HUES6 (cell line): ENCODE results near the gene ARHGEF38.

Experiments used
- H3K27ac ChIP-seq: 2 replicates; pipeline ENCODE4 v1.7.0; 2013; ENCODE audit warnings: low read depth, mild to moderate bottlenecking, low read length, inconsistent platforms
- H3K27me3 ChIP-seq: 2 replicates; pipeline ENCODE4 v1.6.1; 2013; ENCODE audit warnings: low read length; ENCODE audit not compliant: control insufficient read depth, insufficient read depth
- H3K36me3 ChIP-seq: 2 replicates; pipeline ENCODE4 v1.6.1; 2013; ENCODE audit warnings: low read length; ENCODE audit not compliant: control insufficient read depth, insufficient read depth
- H3K4me1 ChIP-seq: 2 replicates; pipeline ENCODE4 v1.6.1; 2013; ENCODE audit warnings: low read length; ENCODE audit not compliant: control insufficient read depth, insufficient read depth
- H3K4me3 ChIP-seq: 2 replicates; pipeline ENCODE4 v1.5.1; 2013; ENCODE audit warnings: low read depth, low read length
- H3K9ac ChIP-seq: one replicate; pipeline ENCODE4 v1.6.1; 2013; ENCODE audit warnings: mild to moderate bottlenecking, low read length
- H3K9me3 ChIP-seq: 2 replicates; pipeline ENCODE4 v1.6.1; 2013; ENCODE audit warnings: low read depth, low read length; ENCODE audit not compliant: control insufficient read depth, insufficient read depth

The ARHGEF38 gene

DNA sequence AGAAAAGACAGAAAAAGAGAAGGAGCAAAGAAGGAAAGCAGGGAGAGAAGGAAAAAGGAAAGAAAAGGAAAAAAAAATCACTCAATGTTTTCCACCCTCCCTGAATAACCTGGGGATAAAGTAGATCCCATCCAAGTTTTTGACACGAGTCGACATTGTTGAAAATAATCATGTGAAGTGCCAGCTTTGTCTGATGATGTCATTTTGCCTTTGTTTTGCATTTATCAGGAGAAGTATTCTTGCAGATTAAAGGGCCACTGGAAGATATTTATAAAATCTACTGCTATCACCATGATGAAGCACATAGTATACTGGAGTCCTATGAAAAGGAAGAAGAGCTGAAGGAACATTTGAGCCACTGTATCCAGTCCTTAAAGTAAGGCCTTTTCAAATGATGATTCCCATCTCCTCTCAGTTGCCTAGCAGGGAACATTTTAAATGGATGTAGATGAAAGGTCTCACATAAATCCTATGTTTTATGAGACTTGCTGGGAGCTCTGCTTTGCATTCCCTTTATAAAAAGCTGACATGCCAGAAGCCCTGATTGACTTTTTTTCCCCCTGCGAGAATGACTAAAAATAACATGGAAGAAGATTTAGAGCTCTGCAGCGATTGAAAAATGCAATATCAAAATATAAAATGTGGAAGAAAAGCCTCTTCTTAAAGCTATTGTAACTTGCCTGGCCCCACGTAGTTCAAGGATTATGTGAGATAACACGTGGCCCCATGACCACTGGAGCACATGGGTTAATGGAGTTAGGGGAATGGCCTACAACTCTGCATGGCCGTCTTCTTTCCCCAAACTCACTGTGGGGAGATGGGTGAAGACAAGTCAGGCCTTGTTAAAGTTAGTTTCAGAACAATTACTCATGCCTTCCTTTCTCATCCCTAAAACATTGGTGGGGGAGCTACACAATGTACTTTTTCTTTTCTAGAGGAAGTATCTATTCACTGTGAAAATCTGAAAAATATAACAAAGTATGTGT lies 78.5 kb downstream of the ARHGEF38 start:
- no peaks in the 10 kb centered on the region for H3K9me3 ChIP-seq
- no peak overlapping the region for H3K4me3 ChIP-seq
- no peak overlapping the region for H3K9ac ChIP-seq
- H3K27me3 ChIP-seq: no peaks in the 10 kb centered on the region
- no peaks in the 10 kb centered on the region for H3K36me3 ChIP-seq
- H3K4me1 ChIP-seq: no peaks in the 10 kb centered on the region
- no peak overlapping the region for H3K27ac ChIP-seq

DNA sequence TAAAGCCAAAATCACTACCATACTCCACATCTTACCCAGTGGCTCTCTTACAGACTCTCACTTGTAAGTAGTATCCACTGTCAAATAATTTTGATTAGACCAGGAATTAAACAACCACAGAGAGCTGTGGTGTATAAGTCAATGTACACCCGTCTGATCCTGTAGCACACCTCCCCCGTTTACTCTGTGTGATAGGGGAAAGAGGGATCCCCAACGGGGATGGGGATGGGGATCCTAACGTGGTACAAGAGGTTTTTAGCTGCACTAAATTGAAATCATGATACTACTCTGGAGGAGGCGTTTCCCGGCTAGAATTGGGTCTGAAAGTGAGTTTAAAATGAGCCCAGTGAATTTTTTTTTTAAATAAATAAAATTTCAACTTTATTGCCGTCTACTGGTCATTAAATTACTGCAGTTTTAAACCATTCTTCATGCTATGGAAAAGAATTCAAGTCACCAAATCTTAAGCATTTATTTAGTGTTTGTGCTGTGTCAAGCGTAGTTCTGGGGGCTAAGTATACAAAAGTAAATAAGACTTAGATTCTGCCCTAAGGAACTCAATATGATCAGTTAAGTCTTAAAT lies 79.5 kb downstream of the ARHGEF38 start:
- no peak overlapping the region for H3K4me3 ChIP-seq
- H3K27ac ChIP-seq: no peak overlapping the region
- no peaks in the 10 kb centered on the region for H3K4me1 ChIP-seq
- no peak overlapping the region for H3K9ac ChIP-seq
- H3K27me3 ChIP-seq: no peaks in the 10 kb centered on the region
- H3K36me3 ChIP-seq: no peaks in the 10 kb centered on the region
- H3K9me3 ChIP-seq: no peaks in the 10 kb centered on the region

DNA sequence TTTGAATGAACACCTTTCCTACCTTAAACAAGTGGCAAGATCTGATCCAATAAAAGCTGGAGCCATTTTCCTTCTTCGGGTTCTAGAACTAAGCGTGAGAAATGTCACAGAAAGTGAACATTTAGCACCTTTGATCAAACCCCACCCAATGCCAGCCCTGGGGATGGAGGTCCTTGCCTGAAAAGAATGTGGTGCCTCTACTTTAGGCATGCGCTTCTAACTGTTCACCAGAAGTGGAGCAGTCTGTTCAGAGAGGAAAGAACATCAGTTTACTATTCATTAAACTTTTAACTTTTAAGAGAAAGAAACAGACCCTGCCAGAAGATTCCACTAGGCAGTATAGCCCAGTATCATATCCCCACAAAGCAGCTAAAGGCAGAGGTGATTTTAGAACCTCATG lies 80.2 kb downstream of the ARHGEF38 start:
- Histone ChIP-seq H3K4me3 (no peak overlapping the region), H3K27me3 (no peaks in the 10 kb centered on the region), H3K9me3 (no peaks in the 10 kb centered on the region), H3K27ac (no peak overlapping the region), H3K4me1 (peaks cover 4% of the 10 kb centered on the region), H3K9ac (no peak overlapping the region), H3K36me3 (no peaks in the 10 kb centered on the region)

DNA sequence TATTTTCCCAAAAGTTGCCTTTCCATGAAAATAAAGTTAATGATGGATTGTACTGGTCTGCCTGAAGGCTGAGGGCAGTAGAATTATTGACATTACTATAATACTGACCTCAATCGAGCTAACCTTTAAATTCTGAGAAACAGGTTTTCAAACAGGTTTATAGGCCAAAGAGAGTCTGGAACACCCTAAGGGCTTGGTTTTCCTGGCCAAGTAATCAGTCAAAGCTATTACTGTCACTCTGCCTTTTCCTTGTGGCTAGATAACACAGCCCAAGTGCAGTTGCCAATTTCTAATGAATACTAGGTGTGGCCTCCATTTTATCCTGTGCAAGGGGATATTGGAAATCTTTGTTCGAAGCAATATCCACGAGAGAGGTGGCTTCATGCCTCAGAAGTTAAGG lies 80.8 kb downstream of the ARHGEF38 start:
- no peaks in the 10 kb centered on the region for H3K36me3 ChIP-seq
- H3K9me3 ChIP-seq: no peaks in the 10 kb centered on the region
- H3K4me3 ChIP-seq: no peak overlapping the region
- H3K27ac ChIP-seq: no peak overlapping the region
- H3K9ac ChIP-seq: no peak overlapping the region
- peaks cover 9% of the 10 kb centered on the region for H3K4me1 ChIP-seq
- H3K27me3 ChIP-seq: no peaks in the 10 kb centered on the region

DNA sequence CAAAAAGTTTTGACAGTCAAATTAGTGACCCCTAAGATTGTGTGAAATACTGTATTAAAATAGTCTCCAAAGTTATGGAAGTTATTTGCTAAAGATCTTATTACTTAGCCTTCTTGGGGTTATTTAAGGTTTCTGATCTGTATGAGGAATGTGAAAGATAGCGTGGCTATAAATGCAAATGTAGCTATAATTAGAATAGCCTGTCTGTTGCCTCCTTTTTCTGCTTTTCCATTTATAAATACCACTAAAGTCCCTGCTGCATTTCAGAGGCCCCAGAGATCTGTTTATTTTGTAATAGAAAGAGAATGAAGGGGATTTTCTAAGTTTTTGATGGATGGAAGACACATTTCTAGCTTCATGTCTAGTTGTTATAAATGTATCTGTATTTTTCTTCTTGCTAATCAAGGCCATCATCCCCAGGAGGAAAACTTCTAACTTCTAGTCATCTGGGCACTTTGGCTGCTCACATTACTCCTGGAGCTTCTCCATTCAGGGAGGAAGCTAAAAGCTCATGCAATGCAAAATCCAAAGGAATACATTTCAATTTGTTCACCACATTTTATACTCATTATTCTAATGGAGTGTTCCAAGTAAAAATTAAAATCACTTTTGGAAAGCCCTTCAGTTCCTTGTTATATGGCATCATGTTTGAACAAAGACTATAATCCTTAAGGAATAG lies 82.1 kb downstream of the ARHGEF38 start:
- Histone ChIP-seq H3K4me1 (peaks cover 9% of the 10 kb centered on the region), H3K9ac (no peak overlapping the region), H3K4me3 (no peak overlapping the region), H3K27ac (no peak overlapping the region), H3K36me3 (no peaks in the 10 kb centered on the region), H3K27me3 (no peaks in the 10 kb centered on the region), H3K9me3 (no peaks in the 10 kb centered on the region)

DNA sequence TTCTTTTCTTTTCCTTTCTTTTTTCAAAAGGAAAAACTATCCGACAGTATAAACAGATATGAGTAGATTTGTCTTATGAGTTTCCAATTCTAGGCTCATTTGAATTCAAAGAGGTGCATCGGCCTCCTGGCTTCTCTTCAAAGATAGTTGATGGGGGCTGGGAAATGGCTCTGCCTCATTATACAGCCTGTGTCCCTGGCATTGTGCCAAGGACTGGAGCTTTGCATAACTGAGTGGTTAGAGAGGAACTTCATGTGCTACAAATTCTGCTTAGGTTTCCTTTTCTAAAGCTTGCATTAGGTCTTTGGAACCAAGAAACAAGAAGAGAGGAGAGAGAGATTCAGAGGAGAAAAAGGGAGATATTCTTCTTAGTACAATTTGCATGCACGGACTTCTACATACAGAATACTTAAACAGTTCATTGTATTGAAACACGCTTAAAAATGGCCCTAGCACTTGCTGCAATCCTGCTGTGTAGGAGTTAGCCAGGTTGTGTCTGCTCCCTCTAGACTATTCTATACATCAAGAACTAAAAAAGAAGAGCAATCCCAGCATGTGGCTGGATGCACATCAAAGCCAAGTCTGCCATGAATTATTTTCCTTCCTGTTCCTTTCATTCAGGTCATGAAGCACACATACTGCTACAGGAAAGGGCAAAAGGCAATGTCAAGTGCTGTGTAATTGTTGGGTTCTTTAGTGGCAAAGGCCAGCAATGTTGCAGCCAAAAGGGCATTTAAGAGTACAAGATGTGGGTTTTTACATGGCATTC lies 85.2 kb downstream of the ARHGEF38 start:
- Histone ChIP-seq H3K9ac (no peak overlapping the region), H3K4me3 (no peak overlapping the region), H3K36me3 (no peaks in the 10 kb centered on the region), H3K9me3 (no peaks in the 10 kb centered on the region), H3K27me3 (no peaks in the 10 kb centered on the region), H3K27ac (no peak overlapping the region), H3K4me1 (peaks cover 9% of the 10 kb centered on the region)

DNA sequence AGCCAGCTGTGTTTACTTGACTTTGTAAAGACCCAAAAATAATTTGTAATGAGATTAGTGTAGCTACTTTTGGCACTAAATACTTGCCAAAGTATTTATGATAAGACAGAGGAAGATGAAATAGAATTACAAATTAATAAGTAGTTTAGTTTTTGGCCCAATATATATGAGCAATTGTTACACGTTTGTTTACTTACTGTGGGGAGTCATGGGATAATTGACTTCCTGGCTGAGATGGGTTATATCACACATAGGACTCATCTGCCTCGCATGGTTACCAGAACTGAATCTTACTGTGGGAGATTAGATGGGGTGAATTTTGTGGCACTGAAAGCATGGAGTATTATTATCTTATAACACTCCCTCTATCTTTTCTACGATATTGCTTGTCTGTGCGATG lies 89.4 kb downstream of the ARHGEF38 start:
- Histone ChIP-seq H3K27ac (no peak overlapping the region), H3K36me3 (no peaks in the 10 kb centered on the region), H3K4me3 (no peak overlapping the region), H3K4me1 (peaks cover 9% of the 10 kb centered on the region), H3K27me3 (no peaks in the 10 kb centered on the region), H3K9ac (no peak overlapping the region), H3K9me3 (no peaks in the 10 kb centered on the region)

DNA sequence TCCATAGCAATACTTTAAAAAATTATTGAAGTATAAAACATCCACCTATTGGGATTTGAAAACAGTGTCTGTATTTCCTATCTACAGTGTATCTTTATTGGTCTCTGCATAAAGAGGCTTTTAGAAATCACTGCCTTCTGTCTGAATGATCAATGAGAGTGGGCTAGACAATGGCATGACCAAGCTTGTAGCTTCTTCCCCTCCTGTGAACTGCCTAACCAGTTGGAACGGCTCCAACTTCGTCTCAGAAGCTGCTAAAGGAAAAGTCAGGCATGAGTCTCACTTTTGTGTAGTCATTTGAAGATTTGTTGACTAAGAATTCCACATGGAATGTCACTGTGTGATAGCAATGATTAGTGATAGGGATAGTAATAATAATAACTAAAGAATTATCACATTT lies 91.8 kb downstream of the ARHGEF38 start:
- Histone ChIP-seq H3K4me1 (no peaks in the 10 kb centered on the region), H3K4me3 (no peak overlapping the region), H3K36me3 (no peaks in the 10 kb centered on the region), H3K9me3 (no peaks in the 10 kb centered on the region), H3K27ac (no peak overlapping the region), H3K9ac (no peak overlapping the region), H3K27me3 (no peaks in the 10 kb centered on the region)

DNA sequence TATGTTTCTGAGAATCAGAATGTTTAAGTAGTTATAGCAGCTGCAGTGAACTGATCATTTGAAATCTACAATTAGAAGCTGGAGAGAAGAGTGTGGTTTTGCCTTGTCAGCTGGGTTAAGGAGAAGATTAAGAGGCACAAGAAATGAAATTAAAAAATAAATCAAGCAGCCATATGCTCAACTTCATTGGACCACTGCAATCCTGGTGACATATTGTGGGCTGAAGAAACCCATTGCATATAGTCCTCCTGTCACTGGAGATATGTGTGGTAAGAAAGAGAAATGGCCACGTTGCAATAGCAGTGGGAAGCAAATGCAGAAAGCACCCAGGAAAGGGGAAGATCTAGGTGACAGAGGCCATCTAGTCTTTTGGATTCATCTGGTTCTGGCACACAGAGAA lies 93.0 kb downstream of the ARHGEF38 start:
- H3K36me3 ChIP-seq: no peaks in the 10 kb centered on the region

DNA sequence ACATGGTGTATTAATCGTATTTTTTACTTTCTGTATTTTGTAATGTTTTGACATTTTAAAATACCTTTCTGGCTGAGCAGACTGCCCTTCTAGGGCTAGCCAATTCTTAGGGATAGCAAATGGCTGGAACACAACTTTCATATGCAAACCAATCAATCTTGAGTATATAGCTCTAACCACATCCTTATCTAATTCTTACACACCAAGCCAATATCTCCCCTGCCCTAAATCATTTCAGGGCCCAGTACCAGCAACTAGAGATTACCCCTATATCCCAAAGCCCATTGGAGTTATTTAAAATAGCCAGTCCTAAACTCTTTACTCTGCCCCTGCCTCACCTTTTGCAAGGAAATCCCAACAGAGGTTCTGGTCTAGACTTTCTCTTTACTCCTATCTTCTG lies 97.8 kb downstream of the ARHGEF38 start:
- H3K36me3 ChIP-seq: no peaks in the 10 kb centered on the region
- H3K4me1 ChIP-seq: no peaks in the 10 kb centered on the region
- H3K9ac ChIP-seq: no peak overlapping the region
- H3K4me3 ChIP-seq: no peak overlapping the region
- H3K27me3 ChIP-seq: no peaks in the 10 kb centered on the region
- H3K27ac ChIP-seq: no peak overlapping the region
- H3K9me3 ChIP-seq: no peaks in the 10 kb centered on the region

More for the DNA sequence above, 93.0 kb downstream of the ARHGEF38 start:
- no peaks in the 10 kb centered on the region for H3K27me3 ChIP-seq
- no peak overlapping the region for H3K4me3 ChIP-seq
- no peaks in the 10 kb centered on the region for H3K9me3 ChIP-seq
- no peak overlapping the region for H3K27ac ChIP-seq
- H3K4me1 ChIP-seq: no peaks in the 10 kb centered on the region
- H3K9ac ChIP-seq: no peak overlapping the region
